ENCODE measurements around the gene THAP4.
"Not testable (repeated sequence)": the region's sequence is repeated elsewhere in the genome, so short reads cannot be mapped to it uniquely, and the experiment has no call there.

THAP4 gene

DNA sequence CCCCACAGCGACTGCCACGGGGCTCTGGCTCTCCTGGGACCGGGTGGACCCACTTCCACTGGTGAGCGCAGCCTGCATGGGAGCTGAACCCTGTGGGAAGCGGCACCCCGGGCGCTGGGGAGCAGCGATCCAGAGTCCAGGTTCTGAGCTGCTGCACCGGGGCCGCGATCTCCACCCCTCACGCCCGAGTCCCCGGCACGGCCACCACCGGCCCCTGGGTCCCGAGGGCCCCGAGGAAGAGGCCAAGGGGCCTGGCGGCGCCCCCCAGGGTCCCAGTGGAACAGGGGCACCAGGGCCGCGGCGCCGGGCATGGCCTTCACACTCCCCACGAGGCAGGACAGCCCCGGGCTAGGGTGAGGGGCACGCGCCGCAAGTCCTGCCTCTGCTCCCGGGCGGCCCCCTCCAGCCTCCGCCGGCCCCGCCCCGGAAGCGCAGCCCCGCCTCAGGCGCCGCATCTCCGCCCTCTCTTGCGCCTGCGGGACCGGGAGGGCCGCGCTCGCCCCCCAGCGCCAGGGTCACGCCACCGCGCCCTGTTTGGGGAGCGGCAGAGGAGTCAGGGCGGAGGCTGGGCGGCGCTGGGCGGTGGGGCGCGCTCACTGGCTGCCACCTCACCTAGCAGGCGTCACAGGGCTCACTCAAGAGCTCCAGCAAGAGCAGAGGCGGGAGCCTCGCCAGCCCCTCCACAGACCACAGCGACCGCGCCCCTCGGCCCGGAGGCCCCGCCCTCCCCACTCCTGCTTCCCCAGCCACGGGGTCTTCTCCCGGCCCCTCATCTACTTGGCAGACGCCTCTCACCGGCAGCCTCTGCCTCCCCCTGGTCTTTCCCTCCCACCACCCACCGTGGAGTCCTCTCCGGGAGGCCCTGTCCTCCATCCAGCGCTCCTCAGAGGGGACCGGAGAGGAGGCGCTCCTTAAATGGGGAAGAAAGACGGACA is 26.8 kb downstream of the THAP4 start:
- DNase-seq = peak; percentile 92

DNA sequence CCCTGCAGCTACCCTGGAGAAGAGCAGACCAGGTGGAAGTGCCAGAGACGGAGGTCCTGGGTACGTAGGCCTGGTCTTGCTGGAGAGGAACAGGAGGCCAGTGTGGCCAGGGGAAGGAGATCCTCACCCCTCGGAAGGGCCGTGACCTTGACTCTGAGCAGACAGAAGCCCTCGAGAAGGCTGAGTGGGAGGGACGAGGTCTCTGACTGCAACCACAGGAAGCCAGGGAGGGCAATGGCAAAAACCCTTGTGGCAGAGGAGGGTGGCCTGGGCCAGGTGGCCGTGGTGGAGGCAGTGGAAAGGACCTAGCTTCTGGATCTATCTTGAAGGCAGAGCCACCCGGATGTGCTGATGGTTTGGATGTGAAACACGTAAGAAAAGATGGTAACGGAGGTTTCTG is 28.1 kb downstream of the THAP4 start:
- no peak for DNase-seq

DNA sequence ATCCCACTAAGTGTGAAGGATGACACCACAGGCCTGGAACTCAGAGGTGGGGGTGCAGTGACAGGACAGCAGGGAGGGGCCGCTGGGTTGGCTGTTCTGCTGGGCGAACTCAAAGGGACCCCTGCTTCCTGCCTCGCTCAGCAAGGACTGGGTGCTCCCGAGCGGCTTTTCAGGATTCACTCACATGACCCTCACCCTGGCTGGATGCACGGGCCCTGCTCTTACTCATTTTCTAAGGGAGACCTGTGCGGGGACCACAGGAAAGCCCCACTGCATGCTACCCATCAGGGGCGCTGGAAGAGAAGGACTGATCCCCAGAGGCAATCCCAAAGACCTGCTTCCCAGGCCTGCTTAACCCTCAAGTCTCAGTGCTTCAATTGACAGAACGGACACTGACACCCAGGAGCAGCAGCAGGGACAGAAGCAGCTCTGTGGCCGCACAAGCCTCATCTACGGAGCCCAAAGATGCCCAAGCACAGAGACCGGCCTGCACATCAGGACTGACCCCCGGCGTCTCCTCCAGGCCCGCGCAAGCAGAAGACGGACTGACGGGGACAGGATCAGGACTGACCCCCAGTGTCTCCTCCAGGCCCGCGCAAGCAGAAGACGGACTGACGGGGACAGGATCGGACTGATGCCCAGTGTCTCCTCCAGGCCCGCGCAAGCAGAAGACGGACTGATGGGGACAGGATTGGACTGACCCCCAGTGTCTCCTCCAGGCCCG is 29.6 kb downstream of the THAP4 start:
- no peak for DNase-seq

DNA sequence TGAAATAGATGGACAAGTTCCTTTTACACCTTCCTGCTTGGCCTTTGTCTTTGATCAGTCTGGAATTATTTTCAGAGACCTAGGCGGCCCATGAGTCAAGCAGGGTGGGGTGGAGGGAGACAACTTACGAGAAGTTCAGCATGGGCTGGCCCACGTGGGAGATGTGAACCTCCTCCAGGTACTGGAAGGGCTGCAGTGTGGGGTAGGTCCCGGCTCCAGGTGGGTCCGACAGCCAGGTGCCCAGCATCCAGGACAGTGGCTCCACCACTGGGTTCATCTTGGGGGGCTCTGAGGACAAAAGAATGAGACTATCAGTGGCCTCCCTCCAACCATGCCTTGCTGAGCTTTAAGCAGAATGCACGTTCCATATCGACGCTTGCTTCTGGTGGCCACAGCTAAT is 30.8 kb downstream of the THAP4 start:
- DNase-seq = no peak

DNA sequence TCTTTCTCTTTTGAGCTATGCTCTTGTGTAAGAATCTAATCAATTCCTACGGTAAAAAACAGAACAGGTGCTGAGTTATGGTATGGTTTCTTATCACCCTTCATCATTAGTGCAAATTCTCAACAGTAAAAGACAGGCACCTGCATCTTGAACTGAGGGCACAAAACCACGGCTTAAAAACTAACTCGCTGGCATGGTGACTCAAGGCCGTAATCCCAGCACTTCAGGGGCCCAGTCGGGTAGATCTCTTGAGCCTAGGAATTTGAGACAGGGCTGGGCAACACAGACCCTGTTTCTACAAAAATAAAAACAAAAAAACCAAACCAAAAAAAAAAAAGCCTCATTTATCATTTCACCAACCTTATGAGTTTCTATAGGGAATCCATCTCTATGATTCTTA is 33.3 kb downstream of the THAP4 start:
- no peak for DNase-seq

DNA sequence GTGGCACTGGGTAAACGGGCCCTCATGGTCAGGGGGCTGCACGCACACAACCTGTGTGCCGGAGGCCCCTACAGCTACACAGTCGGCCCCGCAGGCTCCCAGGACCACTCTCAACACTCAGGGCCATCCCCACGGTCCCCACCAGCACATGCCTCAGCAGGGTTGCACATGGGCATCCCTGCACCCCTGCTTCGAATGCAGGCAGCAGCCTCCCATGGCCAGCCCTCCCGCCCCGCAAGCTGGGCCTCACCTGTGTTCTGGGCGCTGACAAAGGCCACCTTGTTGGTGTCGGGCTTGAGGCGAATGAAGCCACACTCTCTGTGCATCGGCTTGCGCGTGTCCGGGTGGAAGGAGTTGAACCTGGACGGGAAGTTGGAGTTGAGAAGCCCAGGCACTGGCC is 34.2 kb downstream of the THAP4 start:
- DNase-seq = no peak

DNA sequence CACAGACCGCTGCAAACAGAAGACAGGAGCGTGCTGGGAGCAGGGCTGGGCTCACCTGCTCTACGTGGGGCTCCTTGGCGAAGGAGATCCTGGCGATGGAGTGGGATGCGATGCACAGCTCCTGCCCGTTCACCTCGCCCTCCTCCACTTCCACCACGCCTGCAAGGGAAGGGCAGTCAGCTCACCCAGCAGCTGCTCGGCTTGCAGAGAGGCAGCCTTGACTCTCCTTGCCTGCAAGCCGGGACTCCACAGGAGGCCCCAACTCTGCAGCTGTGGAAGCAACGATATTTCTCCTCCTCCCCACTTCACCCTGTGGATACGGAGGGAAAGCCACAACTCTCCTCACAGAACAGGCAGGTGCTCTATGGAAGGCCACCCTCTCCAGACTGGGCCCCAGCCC is 35.1 kb downstream of the THAP4 start:
- DNase-seq = no peak

DNA sequence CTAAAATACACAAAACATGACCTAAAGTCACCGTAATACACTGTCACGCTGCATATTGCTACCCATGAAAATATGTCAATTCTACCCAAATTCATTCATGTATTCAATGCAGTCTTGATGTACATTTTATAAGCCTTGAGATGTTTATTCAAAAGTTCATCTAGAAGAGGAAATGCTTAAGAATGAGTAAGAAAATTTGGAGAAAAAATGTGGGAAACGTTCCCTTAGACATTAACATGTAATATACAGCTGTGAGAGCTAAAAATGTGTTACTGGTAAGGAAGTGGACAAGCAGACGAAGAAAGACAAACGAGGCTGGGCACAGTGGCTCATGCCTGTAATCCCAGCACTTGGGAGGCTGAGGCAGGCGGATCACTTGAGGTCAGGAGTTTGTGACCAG is 37.3 kb downstream of the THAP4 start:
- no peak for DNase-seq

DNA sequence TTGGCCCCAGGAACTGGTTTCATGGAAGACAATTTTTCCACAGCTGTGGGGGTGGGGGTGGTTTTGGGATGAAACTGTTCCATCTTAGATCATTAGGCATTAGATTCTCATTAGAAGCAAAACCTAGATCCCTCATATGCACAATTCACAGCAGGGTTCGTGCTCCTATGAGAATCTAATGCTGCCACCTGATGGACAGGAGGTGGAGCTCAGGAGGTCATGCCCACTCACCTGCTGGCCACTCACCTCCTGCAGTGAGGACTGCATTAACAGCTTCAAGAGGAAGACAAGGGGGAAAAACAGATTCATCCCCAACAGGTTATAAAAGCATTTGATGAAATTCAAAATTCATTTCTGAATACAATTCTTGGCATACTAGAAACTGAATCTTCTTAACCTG is 38.5 kb downstream of the THAP4 start:
- peak; percentile 15 for DNase-seq

DNA sequence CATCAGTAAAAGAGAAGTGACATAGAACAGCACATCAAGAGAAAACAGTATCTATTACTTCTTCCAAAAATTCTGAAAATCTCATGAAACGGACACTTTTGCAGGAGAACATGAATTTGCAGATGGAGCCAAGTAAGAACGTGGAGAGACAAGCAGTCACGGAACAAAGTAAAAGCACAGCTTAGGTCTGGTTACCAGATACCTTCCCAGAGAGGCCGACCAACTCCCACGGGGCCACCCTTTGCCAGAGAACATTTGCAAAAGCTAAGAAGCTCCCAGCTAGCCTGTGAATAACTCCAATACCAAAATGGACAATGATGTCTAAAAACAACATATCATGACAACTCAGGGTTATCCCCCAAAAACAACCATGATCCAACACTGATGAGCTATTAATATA is 38.9 kb downstream of the THAP4 start:
- no peak for DNase-seq

DNA sequence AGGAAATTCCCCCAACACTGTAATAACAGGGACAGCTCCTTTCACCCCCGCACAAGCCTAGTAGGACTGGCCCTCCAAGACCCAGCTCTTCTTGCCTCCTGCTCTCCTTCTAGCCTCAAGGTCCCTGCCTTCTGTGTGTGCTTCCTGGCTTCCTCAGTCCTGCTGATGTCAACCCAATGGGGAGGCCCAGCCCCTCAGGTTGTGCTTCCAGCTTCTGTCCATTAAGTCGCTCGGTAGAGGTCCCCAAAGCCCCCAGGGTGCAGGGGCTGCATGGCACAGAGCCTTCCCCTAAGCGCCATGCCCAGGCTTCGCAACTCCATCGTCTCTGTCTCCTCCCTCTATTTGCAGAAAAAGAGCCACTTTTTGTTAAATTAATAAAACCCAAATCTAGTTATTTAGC is 39.4 kb downstream of the THAP4 start:
- no peak for DNase-seq

DNA sequence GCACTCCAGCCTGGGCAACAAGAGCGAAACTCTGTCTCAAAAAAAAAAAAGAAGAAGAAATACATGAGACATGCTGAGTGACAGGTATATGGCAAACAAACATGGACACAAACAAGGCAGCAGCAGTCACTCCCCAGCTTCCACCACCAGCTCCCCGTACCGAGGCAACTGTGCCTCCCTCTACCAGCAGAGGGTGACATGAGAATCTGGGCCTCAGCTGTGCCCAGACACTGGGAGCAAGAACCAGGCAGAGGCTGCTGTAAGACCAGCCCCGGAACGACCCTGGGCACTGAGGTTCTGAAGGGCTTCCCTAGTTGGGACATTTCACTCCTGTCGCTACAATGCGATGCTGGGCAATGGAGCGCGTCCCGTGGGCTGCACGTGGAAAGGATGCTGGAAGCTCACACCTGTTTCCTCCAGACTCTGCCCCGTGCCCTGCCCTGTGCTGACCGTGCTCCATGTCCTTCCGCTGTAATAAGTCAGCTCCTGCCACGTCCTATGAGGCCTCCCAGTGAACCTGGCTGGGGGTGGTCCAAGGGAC is 41.3 kb downstream of the THAP4 start:
- DNase-seq = no peak

DNA sequence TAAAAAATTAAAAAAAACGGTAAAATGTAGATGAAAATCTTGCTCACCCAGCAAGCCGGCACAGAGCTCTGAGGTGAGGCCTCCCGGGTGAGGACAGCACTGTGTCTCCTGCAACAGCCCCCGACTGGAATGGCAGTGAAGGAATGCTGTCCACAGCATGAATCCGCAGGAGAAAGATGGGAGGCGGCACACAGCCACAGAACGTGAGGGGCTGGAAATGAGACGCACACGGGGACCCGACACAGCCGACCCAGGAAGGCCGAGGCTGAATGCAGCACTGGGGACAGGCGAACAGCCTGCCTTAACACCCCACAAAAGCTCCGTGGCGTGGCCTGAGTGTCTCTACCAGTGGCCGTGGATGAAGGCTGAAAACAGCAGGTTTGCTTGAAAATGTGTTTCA is 43.7 kb downstream of the THAP4 start:
- DNase-seq = no peak

DNA sequence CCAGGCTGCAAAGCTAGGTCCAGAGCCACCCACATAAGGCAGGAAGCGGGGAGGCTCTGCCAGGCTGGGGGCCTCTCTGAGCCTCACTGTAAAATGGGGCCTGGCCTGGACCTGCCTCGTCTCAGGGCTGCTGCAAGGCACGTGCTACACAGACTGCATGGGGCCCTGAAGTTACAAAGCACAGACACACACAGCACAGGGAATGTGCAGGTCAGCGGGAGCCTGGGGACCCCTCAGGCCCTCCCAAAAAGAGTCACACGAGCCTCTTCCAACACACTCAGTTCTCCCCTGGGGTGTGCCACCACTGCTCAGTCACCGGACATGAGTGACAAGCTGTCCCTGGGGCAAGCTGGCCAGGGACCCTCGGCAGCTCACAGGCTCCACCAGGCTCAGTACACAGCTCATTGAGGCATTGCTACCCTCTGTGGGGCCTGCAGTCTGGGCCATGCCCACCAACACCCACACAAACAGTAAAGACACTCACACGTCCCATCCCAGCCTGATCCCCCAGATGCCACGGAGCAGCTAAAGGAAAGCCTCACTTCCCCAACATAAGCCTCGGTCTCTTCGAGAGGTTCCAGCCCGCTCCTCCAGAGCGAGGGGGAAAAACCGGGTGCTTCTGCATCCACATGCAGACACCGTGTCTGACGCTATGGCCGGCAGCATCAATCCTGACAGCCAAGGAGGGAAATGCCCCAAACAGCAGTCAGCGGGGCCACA is 44.7 kb downstream of the THAP4 start:
- no peak for DNase-seq

DNA sequence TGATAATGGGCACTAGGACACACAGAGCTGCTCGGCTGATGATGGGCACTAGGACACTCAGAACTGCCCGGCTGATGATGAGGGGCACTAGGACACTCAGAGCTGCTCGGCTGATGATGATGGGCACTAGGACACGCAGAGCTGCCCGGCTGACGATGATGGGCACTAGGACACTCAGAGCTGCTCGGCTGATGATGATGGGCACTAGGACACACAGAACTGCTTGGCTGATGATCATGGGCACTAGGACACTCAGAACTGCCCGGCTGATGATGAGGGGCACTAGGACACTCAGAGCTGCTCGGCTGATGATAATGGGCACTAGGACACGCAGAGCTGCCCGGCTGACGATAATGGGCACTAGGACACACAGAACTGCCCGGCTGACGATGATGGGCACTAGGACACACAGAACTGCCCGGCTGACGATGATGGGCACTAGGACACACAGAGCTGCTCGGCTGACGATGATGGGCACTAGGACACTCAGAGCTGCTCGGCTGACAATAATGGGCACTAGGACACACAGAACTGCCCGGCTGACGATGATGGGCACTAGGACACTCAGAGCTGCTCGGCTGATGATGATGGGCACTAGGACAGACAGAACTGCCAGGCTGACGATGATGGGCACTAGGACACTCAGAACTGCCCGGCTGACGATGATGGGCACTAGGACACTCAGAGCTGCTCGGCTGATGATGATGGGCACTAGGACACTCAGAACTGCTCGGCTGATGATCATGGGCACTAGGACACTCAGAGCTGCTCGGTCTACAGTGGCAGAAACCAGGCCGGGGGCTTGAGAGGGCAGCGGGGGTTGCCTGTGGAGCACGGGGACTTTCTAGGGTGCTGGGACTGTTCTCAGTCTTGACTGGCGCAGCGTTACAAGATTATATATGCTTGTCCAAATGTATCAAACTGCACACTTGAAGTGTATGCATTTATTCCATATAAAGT is 46.2 kb downstream of the THAP4 start:
- DNase-seq = not testable (repeated sequence)

DNA sequence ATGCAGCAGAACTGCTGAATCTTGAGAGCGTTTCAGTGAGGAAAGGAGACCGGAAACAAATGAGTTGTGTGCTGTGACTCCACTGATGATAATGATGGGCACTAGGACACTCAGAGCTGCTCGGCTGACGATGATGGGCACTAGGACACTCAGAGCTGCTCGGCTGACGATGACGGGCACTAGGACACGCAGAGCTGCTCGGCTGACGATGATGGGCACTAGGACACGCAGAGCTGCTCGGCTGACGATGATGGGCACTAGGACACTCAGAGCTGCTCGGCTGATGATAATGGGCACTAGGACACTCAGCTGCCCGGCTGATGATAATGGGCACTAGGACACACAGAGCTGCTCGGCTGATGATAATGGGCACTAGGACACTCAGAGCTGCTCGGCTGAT is 47.1 kb downstream of the THAP4 start:
- not testable (repeated sequence) for DNase-seq

DNA sequence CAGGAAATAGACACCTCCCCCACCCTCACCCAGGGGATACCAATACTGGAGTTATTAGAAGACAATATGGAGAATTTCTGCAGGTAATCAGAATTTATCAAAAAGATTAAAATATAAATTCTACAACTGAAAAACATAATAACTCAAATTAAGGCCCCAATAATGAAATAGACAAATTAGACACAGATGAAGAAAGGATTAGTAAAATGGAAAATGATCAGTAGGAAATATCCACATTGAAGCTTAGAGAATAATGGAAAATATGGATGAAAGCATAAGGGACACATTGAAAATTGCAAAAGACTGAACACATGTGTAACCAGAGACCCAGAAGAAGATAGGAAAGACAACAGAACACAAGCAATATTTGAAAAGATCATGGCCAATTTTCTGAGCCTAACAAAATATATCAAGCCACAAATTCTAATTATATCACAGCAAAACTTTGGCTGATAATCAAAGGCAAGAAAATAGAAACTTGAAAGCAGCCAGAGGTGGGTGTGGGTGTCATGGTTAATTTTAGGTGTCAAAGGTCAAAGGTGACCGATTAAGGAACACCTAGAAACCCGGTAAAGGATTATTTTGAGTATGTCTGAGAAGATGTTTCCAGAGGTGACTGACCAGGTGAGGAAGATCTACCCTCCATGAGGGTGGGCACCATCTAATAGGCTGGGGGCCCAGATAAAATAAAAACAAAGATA is 50.2 kb downstream of the THAP4 start:
- DNase-seq = no peak

DNA sequence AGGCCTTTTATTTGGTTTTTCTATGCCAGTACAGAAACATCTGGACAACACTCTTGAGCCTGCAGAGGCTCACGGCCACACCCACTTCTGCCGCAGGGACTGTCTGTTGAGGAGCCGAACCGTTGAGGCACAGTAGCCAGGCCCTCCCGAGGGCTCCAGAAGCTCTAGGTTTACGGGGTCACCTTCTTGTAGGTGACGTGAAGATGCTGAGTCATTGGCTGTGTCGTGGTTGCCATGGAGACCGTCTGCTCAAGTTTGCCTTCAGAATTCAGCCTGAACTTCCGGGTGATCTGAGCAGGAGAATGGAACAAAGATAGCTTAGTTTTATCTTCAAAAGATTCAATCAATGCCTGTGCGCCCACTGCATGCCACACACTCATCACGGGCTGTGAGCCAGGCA is 52.5 kb downstream of the THAP4 start:
- no peak for DNase-seq

DNA sequence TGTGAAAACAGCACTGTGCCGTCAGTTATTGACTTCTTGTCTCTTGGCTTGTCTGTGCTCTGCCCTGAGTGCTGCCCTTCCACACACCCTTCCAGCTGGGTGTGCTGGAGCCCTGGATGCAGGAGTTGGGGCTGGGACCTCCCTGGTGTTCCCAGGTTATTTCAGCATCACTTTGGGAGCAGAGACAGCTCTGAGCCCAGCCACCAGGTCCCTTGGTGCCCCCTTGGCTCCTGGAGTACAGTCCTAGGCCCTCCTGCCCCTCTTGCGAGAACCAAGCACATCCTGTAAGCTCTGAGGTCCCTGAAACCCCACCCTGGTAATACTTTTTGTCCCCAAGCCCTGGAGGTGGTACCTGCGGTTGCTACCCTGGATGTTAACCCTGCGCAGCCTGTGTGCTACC is 54.2 kb downstream of the THAP4 start:
- DNase-seq = no peak

DNA sequence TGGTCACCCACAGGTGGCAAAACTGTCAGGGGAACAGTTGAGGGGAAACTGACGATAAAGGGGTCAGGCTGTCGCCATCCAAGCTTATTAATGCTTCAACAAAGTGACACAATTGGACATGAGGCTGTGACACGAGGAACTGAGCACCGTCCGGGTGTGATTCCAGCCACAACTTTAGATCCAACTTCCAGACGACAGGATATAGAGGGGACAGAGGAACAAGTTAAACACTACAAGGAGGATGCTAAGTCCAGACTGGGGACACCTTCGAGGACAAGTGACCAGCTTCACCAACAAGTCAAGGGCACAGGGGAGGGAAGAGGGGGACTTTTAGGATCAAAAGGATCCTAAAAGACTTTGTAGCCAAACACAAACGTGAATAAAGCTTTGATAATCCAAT is 54.6 kb downstream of the THAP4 start:
- DNase-seq = no peak

DNA sequence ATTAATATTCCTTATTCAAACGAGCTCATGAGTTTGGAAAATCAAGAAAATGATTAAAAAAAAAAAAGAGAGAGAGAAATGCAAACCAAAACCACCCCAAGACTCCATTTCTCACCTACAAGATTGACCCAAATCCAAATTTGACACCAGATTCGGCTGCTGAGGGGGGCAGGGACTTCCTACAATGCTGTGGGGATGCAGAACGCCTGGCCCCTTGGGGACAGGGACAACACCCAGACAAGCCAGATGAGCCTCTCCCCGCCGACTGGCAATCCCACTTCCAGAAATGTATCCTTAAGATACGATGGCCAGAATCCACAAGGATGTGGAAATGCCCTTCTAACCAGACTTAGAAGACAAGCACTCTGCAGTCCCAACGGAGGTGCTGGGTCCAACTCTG is 57.7 kb downstream of the THAP4 start:
- DNase-seq = no peak

Measured in CD4-positive, alpha-beta T cell treated with Interleukin-21 for 1 hour (primary cell).